ENCODE results near the gene ZBTB39.
"Not testable (repeated sequence)": the region's sequence is repeated elsewhere in the genome, so short reads cannot be mapped to it uniquely, and the experiment has no call there.

Gene ZBTB39

DNA sequence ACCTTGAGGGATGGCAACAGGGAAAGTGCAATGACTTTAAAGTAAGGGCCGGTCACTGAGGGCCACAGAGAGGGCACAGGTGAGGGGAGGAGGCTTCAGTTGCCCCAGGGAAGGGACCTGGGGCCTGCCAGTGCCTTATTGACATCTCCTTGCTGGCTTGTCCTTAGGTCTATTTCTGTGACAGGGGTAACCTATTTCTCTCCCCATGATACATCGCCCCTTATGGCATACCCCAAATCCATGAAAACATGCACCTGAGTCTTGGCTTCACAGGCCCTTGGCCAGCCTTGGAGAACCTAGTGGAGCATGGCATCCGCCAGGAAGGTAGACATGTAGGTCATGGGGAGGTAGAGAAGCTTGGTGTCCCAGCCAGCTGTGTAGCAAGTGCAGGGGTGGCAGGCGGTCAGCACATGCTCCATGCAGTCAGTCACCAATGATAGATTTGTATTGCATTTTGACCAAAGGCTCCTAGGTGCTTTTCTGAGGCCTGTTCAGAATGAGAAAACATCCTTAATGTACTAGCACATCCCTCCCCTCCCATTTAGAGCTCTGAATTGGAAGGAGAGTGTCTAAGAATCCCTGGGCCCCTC, 25.3 kb downstream of the ZBTB39 start:
- no peak for DNase-seq (ENCODE audit: low spot score)

DNA sequence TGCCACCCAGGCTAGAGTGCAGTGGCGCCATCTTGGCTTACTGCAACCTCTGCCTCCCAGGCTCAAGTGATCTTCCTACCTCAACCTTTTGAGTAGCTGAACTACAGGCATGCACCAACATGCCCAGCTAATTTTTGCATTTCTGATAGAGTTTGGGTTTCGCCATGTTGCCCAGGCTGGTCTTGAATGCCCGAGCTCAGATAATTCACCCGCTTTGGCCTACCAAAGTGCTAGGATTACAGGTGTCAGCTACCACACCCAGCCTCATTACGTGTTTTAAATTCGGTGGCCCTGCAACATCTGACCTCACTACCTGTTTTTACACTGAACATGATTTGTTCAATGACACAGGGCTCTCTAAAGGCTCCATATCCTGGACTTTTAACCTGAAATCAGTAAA, 26.1 kb downstream of the ZBTB39 start:
- no peak for DNase-seq (ENCODE audit: low spot score)

- no peak for DNase-seq (ENCODE audit: low spot score)
Observed at GRCh38 chr12:56979628-56980027, 26.7 kb downstream of the ZBTB39 start.

DNA sequence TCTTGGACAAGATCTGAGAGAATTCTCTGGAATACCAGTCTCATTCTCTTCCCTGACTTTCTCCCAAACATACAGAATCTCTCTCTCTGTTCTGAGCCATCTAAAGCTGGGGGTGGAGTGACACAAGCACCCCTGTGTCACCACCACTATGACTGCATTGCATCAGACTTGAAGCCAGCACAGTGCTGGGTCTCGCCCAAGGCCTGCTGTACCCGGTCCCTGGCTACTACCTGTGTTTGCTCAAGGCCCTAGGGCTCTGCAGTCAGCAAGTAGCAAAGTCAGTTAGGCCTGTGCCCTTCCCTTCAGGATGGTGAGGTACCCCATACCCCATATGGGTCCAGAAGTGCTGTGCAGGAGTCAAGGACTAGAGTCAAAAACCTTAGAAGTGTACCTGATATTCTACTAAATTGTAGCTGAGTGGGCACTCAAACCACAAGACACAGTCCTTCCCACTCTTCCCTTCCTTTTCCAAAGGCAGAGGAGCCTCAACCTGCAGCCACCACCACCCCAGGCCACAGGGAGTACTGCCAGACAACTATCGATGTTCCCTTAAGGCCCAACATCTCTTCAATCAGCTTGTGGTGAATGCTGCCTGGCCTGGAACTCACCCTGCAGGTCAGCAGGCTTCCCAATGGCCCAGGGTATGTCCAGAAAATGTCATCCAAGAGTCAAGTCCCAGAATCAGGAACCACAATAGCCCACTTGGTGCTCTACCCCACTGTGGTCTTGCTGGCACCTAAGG, 27.8 kb downstream of the ZBTB39 start:
- no peak for DNase-seq (ENCODE audit: low spot score)

GRCh38 chr12:56977361-56977760, 29.0 kb downstream of the ZBTB39 start:
- not testable (repeated sequence) for DNase-seq (ENCODE audit: low spot score)

- not testable (repeated sequence) for DNase-seq (ENCODE audit: low spot score)
Observed at GRCh38 chr12:56974224-56974623, 32.1 kb downstream of the ZBTB39 start.

DNA sequence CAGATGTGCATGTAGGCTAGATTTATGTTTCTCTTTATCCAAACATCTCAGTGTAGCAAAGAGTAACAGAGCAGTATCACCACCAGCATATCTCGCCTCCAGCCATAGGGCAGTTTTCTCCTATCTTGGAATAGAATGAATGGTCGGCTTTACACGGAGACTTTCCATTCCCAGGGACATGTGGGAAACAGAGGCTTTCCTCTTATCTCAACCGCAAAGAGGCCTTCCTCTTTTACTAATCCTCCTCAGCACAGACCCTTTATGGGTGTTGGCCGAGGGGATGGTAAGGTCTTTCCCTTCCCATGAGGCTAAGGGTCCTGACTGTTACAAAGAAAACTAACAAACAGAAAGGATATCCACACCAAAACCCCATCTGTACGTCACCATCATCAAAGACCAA, 37.4 kb downstream of the ZBTB39 start:
- not testable (repeated sequence) for DNase-seq (ENCODE audit: low spot score)

DNA sequence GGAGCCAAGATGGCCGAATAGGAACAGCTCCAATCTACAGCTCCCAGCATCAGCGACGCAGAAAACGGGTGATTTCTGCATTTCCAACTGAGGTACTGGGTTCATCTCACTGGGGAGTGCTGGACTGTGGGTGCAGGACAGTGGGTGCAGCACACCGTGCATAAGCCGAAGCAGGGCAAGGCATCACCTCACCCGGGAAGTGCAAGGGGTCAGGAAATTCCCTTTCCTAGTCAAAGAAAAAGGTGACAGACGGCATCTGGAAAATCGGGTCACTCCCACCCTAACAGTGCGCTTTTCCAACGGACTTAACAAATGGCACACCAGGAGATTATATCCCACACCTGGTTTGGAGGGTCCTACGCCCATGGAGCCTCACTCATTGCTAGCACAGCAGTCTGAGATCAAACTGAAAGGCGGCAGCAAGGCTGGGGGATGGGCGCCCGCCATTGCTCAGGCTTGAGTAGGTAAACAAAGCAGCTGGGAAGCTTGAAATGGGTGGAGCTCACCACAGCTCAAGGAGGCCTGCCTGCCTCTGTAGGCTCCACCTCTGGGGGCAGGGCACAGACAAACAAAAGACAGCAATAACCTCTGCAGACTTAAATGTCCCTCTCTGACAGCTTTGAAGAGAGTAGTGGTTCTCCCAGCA, 40.2 kb downstream of the ZBTB39 start:
- not testable (repeated sequence) for DNase-seq (ENCODE audit: low spot score)

DNA sequence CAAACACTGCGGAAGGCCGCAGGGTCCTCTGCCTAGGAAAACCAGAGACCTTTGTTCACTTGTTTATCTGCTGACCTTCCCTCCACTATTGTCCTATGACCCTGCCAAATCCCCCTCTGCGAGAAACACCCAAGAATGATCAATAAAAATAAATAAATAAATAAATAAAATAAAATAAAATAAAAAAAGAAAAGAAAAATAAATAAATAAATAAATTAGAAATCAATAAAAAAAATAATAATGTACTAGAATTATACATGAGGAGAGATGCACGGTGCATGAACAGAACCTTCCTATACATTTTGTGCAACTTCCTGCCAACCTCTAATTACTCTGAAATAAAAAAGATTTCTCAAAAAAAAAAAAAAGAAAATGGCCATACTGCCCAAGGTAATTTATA, 41.2 kb downstream of the ZBTB39 start:
- not testable (repeated sequence) for DNase-seq (ENCODE audit: low spot score)

GRCh38 chr12:56963557-56963956, 42.8 kb downstream of the ZBTB39 start:
- DNase-seq (ENCODE audit: low spot score) = not testable (repeated sequence)

DNA sequence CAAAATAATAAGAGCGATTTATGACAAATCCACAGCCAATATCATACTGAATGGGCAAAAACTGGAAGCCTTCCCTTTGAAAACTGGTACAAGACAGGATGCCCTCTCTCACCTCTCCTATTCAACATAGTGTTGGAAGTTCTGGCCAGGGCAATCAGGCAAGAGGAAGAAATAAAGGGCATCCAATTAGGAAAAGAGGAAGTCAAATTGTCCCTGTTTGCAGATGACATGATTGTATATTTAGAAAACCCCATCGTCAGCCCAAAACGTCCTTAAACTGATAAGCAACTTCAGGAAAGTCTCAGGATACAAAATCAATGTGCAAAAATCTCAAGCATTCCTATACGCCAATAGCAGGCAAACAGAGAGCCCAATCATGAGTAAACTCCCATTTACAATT, 44.1 kb downstream of the ZBTB39 start:
- not testable (repeated sequence) for DNase-seq (ENCODE audit: low spot score)

DNA sequence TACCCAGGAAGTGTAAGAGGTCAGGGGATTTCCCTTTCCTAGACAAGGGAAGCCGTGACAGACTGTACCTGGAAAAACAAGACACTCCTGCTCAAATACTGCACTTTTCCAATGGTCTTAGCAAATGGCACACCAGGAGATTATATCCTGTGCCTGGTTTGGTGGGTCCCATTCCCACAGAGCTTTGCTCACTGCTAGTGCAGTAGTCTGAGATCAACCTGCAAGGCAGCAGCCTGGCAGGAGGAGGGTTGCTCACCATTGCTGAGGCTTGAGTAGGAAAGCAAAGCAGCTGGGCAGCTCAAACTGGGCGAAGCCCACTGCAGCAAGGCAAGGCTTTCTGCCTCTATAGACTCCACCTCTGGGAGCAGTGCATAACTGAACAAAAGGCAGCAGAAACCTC, 47.9 kb downstream of the ZBTB39 start:
- no peak for DNase-seq (ENCODE audit: low spot score)

GRCh38 chr12:56957229-56958052, 48.9 kb downstream of the ZBTB39 start, which contains the start of gene RDH16:
TSS of gene RDH16 (minus strand) at chr12:56957608. CDS start at chr12:56957462, 146 bp downstream.
- no peak for DNase-seq (ENCODE audit: low spot score)

GRCh38 chr12:56955631-56956256, 50.6 kb downstream of the ZBTB39 start:
- no peak for DNase-seq (ENCODE audit: low spot score)

DNA sequence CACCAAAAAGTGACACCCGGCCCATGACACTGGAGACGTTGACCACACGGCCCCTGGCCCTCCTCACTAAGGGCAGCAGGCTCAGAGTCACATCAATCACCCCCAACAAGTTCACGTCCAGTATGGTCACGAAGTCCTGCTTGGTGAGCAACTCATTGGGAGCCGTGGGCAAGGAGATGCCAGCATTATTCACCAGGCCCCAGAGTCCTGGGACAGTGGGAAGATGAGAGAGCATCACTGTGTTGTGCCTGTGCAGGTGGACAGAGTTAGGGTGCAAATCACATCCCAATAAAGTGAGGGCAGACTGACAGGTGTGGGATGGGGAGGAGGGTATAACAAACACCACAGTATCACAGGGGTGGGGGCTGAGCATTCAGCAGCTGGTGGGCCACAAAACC, 51.4 kb downstream of the ZBTB39 start:
- DNase-seq (ENCODE audit: low spot score) = no peak

DNA sequence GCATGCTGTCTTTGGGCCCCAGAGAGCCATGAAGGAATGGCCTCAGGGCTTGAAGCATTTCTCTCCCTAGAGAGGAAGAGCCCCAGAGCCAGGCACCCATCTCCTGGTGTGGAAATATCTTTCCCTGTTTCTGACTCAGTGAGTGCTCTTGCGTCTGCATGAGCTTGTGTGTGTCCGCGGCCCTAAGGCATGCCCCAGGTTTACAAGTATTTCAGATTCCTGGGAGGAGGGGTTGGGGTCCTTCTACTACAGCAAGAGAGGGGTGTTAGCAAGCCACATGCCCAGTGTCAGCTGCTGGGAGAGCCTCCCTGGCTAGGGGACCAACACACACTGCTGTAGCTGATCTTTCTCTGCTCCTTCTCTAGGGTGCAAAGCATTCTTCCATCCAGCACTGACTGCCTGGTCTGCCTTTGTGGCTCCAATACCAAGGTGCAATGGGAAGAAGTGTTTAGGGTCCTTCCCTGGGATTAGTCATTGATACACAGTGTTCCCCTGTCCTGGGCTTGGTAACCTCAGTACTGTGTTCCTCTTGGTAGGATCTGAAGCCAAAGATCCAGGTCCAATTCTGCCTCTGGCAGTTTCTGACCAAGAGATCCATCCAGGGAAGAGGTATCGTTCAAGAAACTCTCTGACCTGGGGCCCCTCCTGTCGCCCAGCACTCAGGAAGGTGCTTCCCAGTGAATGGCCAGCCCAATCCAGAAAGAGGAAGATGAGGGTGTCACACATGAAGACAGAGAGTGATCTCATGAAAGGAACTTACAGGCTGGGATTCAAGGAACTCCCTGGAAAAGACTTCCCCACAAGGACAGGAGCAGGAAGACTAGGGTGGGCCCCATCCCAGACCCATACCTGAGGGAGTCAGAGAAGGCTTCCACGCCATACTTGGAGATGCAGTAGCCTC, 52.0 kb downstream of the ZBTB39 start:
- no peak for DNase-seq (ENCODE audit: low spot score)

DNA sequence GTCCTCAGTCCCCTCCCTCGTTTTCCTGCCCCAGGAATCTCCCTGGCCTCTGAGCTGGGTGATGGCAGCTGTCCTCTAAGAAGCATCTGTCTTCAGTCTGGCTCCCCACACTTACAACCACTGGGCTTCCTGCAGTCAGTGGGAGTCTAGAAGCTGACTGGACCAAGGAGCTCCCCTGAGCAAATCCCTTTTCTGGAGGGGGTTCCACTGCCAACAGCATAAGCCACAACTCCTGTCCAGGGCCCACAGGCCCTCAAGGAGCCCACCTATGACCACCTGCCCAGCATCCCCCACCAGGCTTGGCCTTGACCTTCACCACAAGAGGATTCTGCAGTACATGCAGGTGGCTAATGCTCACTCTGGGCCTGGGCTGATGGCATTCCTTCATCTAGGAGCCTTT, 53.0 kb downstream of the ZBTB39 start:
- DNase-seq (ENCODE audit: low spot score) = no peak

DNA sequence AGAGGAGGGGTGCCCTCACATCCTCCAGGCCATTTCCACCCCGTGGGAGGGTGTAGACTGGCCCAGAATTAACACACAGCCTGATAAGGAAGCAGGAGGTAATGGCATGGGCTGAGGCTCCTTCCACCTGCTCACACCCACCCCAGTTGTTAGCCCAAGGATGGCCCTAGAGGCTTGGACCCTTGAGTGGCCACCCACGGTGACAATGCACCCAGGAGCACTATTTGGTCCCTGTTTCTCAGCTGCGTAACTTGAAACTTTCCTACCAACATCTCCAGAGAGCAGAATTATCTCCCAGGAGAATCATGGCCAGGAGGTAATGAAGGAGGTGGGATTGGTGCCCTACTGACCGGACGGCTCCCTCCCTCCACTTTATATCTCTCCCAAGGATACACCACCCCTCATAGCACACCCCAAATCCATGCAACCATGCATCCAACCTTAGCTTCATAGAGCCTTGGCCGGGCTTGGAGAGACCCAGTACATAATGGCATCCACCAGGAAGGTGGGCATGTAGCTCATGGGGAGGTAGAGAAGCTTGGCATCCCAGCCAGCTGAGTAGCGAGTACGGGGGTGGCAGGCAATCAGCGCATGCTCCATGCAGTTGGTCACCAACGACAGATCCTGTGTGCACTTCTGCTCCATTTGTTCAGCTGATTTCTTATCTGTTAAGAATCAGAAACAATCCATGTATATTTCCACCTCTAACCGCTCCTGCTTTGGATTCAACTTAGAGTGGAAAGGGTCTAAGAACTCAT, 54.6 kb downstream of the ZBTB39 start:
- DNase-seq (ENCODE audit: low spot score) = no peak

- no peak for DNase-seq (ENCODE audit: low spot score)
Observed at GRCh38 chr12:56948881-56949280, 57.5 kb downstream of the ZBTB39 start.

All from hematopoietic multipotent progenitor cell treated with erythropoietin and hydrocortisone succinate and interleukin-3 and kit ligand, for 17 days (in vitro differentiated cells).